ENCODE data around the gene CST3.

- TF ChIP-seq CTCF (IDR thresholded peaks at IDR 0.05) (no peak), POLR2A (IDR thresholded peaks at IDR 0.05) (no peak)
Observed at GRCh38 chr20:23640671-23641667, 3.2 kb upstream of the CST3 start.
